Activated CD8-positive, alpha-beta memory T cell treated with anti-CD3 and anti-CD28 coated beads for 1 hour (primary cell): ENCODE measurements around the gene FAM3C.
A peak's percentile ranks its signal among the peaks of the same experiment; 100 is the strongest.

Experiments used
- DNase-seq, 2 donors: peaks; one replicate each; pipeline ENCODE4 v3.0.0-alpha.2; 2020; ENCODE audit warnings: low read depth in 1 of 2; ENCODE audit errors: extremely low read depth in 1 of 2

FAM3C gene

GRCh38 chr7:121383235-121383910 lies 12.7 kb downstream of the FAM3C start:
- DNase-seq = no peak

- no peak for DNase-seq
Measured at GRCh38 chr7:121382473-121382872, 13.6 kb downstream of the FAM3C start.

GRCh38 chr7:121379930-121380329 lies 16.2 kb downstream of the FAM3C start:
- DNase-seq = no peak

- no peak for DNase-seq
Measured at GRCh38 chr7:121376979-121377378, 19.1 kb downstream of the FAM3C start.

GRCh38 chr7:121373177-121373576 lies 22.9 kb downstream of the FAM3C start:
- DNase-seq = no peak

- DNase-seq = no peak
Measured at GRCh38 chr7:121372376-121373010, 23.6 kb downstream of the FAM3C start.

- no peak for DNase-seq
Measured at GRCh38 chr7:121371883-121372282, 24.2 kb downstream of the FAM3C start.

GRCh38 chr7:121371367-121371766 lies 24.7 kb downstream of the FAM3C start:
- no peak for DNase-seq

- DNase-seq = no peak
Measured at GRCh38 chr7:121369462-121369861, 26.6 kb downstream of the FAM3C start.

GRCh38 chr7:121366852-121367431 lies 29.2 kb downstream of the FAM3C start:
- DNase-seq = peak in 1 of 2 donors; percentile 4

- no peak for DNase-seq
Measured at GRCh38 chr7:121360564-121360963, 35.5 kb downstream of the FAM3C start.

GRCh38 chr7:121355574-121355973 lies 40.5 kb downstream of the FAM3C start:
- DNase-seq = no peak

- DNase-seq = no peak
Measured at GRCh38 chr7:121352323-121352722, 43.8 kb downstream of the FAM3C start.

- no peak for DNase-seq
Measured at GRCh38 chr7:121351682-121352081, 44.4 kb downstream of the FAM3C start.

- DNase-seq = no peak
Measured at GRCh38 chr7:121344497-121344896, 51.6 kb downstream of the FAM3C start.

GRCh38 chr7:121344093-121344492 lies 52.0 kb downstream of the FAM3C start:
- DNase-seq = no peak

GRCh38 chr7:121343302-121343701 lies 52.8 kb downstream of the FAM3C start:
- no peak for DNase-seq

GRCh38 chr7:121342631-121343030 lies 53.5 kb downstream of the FAM3C start:
- no peak for DNase-seq

GRCh38 chr7:121341933-121342332 lies 54.2 kb downstream of the FAM3C start:
- no peak for DNase-seq

- no peak for DNase-seq
Measured at GRCh38 chr7:121339082-121339481, 57.0 kb downstream of the FAM3C start.

GRCh38 chr7:121337398-121337797 lies 58.7 kb downstream of the FAM3C start:
- DNase-seq = no peak

- DNase-seq = no peak
Measured at GRCh38 chr7:121336579-121336978, 59.5 kb downstream of the FAM3C start.
